ENCODE data around the gene NRIP1.

NRIP1 gene

GRCh38 chr21:14956807-14957206 lies 108.0 kb downstream of the NRIP1 start:
- Histone ChIP-seq H3K36me3 (replicated peaks; ENCODE audit: low read depth, low read length) (no peaks in the 10 kb centered on the region), H3K9me3 (ENCODE audit: insufficient read depth, low read length) (no peaks in the 10 kb centered on the region)

DNA sequence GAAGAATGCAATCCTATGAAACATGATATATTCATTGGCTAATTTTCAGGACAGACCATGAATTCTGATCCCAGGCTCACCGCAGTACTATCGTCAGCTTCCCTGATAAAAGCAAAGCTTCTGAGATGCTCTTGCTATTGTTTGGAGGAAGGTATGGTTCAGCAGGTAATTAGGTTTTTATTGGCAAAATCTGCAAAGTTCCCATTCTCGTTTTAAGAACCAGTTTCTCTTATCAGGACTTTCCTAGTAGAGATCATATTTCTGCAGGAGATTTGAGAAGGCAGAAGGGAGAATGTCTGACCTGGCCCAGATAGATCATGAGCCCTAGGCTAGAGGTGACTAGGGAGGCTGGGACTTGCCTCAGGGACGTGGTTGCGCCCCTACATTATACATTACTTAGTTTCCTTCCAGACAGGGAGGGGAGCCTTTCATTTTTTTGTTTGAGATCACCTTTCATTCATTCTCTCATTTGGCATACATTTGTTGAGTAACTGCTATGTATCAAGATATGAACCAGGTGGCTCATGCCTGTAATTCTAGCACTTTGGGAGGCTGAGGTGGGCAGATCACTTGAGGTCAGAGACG lies 108.8 kb downstream of the NRIP1 start:
- no peaks in the 10 kb centered on the region for H3K79me2 ChIP-seq (ENCODE audit: low read length)
- H3K9ac ChIP-seq (ENCODE audit: low read length), result no peak overlapping the region
- no peaks in the 10 kb centered on the region for H3K27me3 ChIP-seq (ENCODE audit: low read depth, low read length)
- H3K4me3 ChIP-seq (ENCODE audit: low read length), result no peak overlapping the region
- no peak overlapping the region for H2AFZ ChIP-seq (ENCODE audit: low read depth, low read length)
- peaks cover 4% of the 10 kb centered on the region; the same call in 1 of the 2 replicates for H3K4me1 ChIP-seq (ENCODE audit: low read length)
- H3K4me2 ChIP-seq (ENCODE audit: low read length), result no peak overlapping the region
- TF ChIP-seq CTCF (IDR thresholded peaks at IDR 0.05; ENCODE audit: low read depth, low read length) (no peak), EZH2phosphoT487 (IDR thresholded peaks at IDR 0.05; ENCODE audit: low read depth) (no peak)
- H3K27ac ChIP-seq (ENCODE audit: low read length), result no peak overlapping the region
- H4K20me1 ChIP-seq (ENCODE audit: insufficient read depth, low read length), result no peaks in the 10 kb centered on the region
- no peaks in the 10 kb centered on the region for H3K36me3 ChIP-seq (replicated peaks; ENCODE audit: low read depth, low read length)
- no peaks in the 10 kb centered on the region for H3K9me3 ChIP-seq (ENCODE audit: insufficient read depth, low read length)

More at GRCh38 chr21:14956807-14957206, 108.0 kb downstream of the NRIP1 start:
- Histone ChIP-seq H3K27me3 (ENCODE audit: low read depth, low read length) (no peaks in the 10 kb centered on the region), H3K79me2 (ENCODE audit: low read length) (no peaks in the 10 kb centered on the region), H3K4me2 (ENCODE audit: low read length) (no peak overlapping the region), H4K20me1 (ENCODE audit: insufficient read depth, low read length) (no peaks in the 10 kb centered on the region), H3K9ac (ENCODE audit: low read length) (no peak overlapping the region), H3K4me3 (ENCODE audit: low read length) (no peak overlapping the region), H3K4me1 (ENCODE audit: low read length) (peaks cover 4% of the 10 kb centered on the region; the same call in 1 of the 2 replicates), H2AFZ (ENCODE audit: low read depth, low read length) (no peak overlapping the region), H3K27ac (ENCODE audit: low read length) (no peak overlapping the region)
- no peak for TF ChIP-seq EZH2phosphoT487 (IDR thresholded peaks at IDR 0.05; ENCODE audit: low read depth)
- no peak for TF ChIP-seq CTCF (IDR thresholded peaks at IDR 0.05; ENCODE audit: low read depth, low read length)

- no peaks in the 10 kb centered on the region for H3K27me3 ChIP-seq (ENCODE audit: low read depth, low read length)
- H3K79me2 ChIP-seq (ENCODE audit: low read length), result no peaks in the 10 kb centered on the region
- peak; percentile 12; the same call in 1 of the 2 replicates for TF ChIP-seq CTCF (IDR thresholded peaks at IDR 0.05; ENCODE audit: low read depth, low read length)
- no peak for TF ChIP-seq EZH2phosphoT487 (IDR thresholded peaks at IDR 0.05; ENCODE audit: low read depth)
- no peak overlapping the region for H3K27ac ChIP-seq (ENCODE audit: low read length)
- no peaks in the 10 kb centered on the region for H4K20me1 ChIP-seq (ENCODE audit: insufficient read depth, low read length)
- H3K4me3 ChIP-seq (ENCODE audit: low read length), result no peak overlapping the region
- no peak overlapping the region for H2AFZ ChIP-seq (ENCODE audit: low read depth, low read length)
- no peak overlapping the region for H3K9ac ChIP-seq (ENCODE audit: low read length)
- H3K4me1 ChIP-seq (ENCODE audit: low read length), result peaks cover 4% of the 10 kb centered on the region; the same call in 1 of the 2 replicates
- H3K9me3 ChIP-seq (ENCODE audit: insufficient read depth, low read length), result no peaks in the 10 kb centered on the region
- no peaks in the 10 kb centered on the region for H3K36me3 ChIP-seq (replicated peaks; ENCODE audit: low read depth, low read length)
- no peak overlapping the region for H3K4me2 ChIP-seq (ENCODE audit: low read length)
Measured at GRCh38 chr21:14952916-14953315, 111.9 kb downstream of the NRIP1 start.

DNA sequence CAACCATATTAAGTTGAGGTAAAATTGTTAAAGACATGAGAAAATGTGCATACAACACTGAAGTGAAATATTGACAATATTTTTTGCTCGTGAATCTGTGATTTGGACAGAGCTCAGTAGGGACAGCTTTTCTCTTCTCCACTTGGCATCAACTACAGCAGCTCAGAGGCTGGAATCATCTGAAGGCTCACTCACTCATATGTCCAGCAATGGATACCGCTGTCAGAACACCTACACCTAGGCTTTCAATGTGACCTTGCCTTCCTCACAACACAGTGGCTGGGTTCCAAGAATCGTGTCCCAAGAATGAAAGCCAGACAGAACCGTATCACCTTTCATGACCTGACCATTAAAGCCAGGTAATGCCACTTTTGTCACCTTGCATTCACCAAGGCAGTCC lies 115.2 kb downstream of the NRIP1 start:
- no peak for TF ChIP-seq CTCF (IDR thresholded peaks at IDR 0.05; ENCODE audit: low read depth, low read length)
- no peak for TF ChIP-seq EZH2phosphoT487 (IDR thresholded peaks at IDR 0.05; ENCODE audit: low read depth)
- Histone ChIP-seq H3K4me3 (ENCODE audit: low read length) (no peak overlapping the region), H4K20me1 (ENCODE audit: insufficient read depth, low read length) (no peaks in the 10 kb centered on the region), H3K36me3 (replicated peaks; ENCODE audit: low read depth, low read length) (no peaks in the 10 kb centered on the region), H3K9ac (ENCODE audit: low read length) (no peak overlapping the region), H3K4me2 (ENCODE audit: low read length) (no peak overlapping the region), H3K79me2 (ENCODE audit: low read length) (no peaks in the 10 kb centered on the region), H2AFZ (ENCODE audit: low read depth, low read length) (no peak overlapping the region), H3K27me3 (ENCODE audit: low read depth, low read length) (no peaks in the 10 kb centered on the region), H3K27ac (ENCODE audit: low read length) (no peak overlapping the region), H3K9me3 (ENCODE audit: insufficient read depth, low read length) (no peaks in the 10 kb centered on the region), H3K4me1 (ENCODE audit: low read length) (no peaks in the 10 kb centered on the region)
